Right lobe of liver (tissue), 6 donors: Measurements from ENCODE around the gene PC. TPM values are rescaled to one million over a fixed set of nuclear protein-coding genes. Genes with fewer than 3 reads are reported as not detected.
"Not testable (repeated sequence)": the region's sequence is repeated elsewhere in the genome, so short reads cannot be mapped to it uniquely, and the experiment has no call there.

ENCODE experiments used
- ATAC-seq, 4 donors: fragments of 200-7000 bp; cut with Tn5 transposase; one replicate each; pipeline ENCODE4 v1.9.1; 2020; ENCODE audit warnings: mild to moderate bottlenecking in 4 of 4, moderate library complexity in 4 of 4
- DNase-seq, 3 donors: peaks; one replicate each; pipeline ENCODE4 v3.0.0-alpha.2; 2020
- H3K27ac ChIP-seq, 3 donors: fragments of 200-600 bp; one replicate each; pipeline ENCODE4 v1.8.0; 2022
- H3K27me3 ChIP-seq, 2 donors: fragments of 200-600 bp; one replicate each; pipeline ENCODE4 v1.8.0; 2022
- H3K36me3 ChIP-seq, 4 donors: fragments of 200-600 bp; sonication (generic) in 1 of 4; one replicate each; pipeline versions ENCODE4 v1.5.1 to v1.8.0; 2017 to 2022; ENCODE audit warnings: control low read depth in 1 of 4
- H3K4me1 ChIP-seq, 4 donors: fragments of 200-600 bp; sonication (generic) in 1 of 4; one replicate each; pipeline versions ENCODE4 v1.5.1 to v1.8.0; 2017 to 2022; ENCODE audit warnings: control low read depth in 1 of 4
- H3K4me3 ChIP-seq, 3 donors: fragments of 200-600 bp; one replicate each; pipeline ENCODE4 v1.8.0; 2022
- H3K9me3 ChIP-seq, 4 donors: fragments of 200-600 bp; sonication (generic) in 1 of 4; one replicate each; pipeline versions ENCODE4 v1.5.1 to v1.8.0; 2017 to 2022; ENCODE audit warnings: control low read depth in 1 of 4
- CTCF ChIP-seq, 4 donors: fragments of 200-600 bp in 3 of 4; fragments of 450-650 bp in 1 of 4; IDR thresholded peaks; one replicate each; pipeline versions ENCODE4 v1.5.1 to v1.8.0; 2016 to 2022; ENCODE audit warnings: antibody characterized with exemption in 4 of 4, mild to moderate bottlenecking in 2 of 4
- POLR2A ChIP-seq: fragments of 450-650 bp; IDR thresholded peaks from one replicate; pipeline ENCODE4 v1.6.1; 2017; ENCODE audit warnings: antibody characterized with exemption, mild to moderate bottlenecking
- WGBS: methylation state at CpG from one replicate; pipeline ENCODE4 v1.1.6; 2018; ENCODE audit warnings: low coverage, low lambda C conversion rate; ENCODE audit not compliant: insufficient coverage; ENCODE audit errors: missing lambda C conversion rate; 5-methylcytosine and 5-hydroxymethylcytosine counted together
- intact Hi-C, 2 donors: fragments of 100-400 bp; cut with DNase I; formaldehyde crosslinking; loops; one replicate each; pipeline versions ENCODE4 v1.11.2 to v1.14.1; 2022
- microRNA-seq, 2 donors: library from miRNA; unstranded; fragments of <30 nt; microRNA quantifications; one replicate each; pipeline ENCODE4, GENCODE V29; 2019 to 2020
- small RNA-seq, 2 experiments: library from RNA; depleted of rRNA; stranded (forward); fragments of <200 nt; gene quantifications; one replicate each; pipeline ENCODE3, GENCODE V24; 2016
- total RNA-seq, 6 experiments: library from RNA; depleted of rRNA in 2 of 6; stranded (reverse); fragments of >200 nt in 2 of 6; fragmentation: NEBNext Ultra II Directional in 3 of 6; extraction: Animal tissue kit (Norgen Biotek cat#: 25700) in 3 of 6; gene quantifications; one replicate each; pipeline versions ENCODE4 v1.1.0 to v1.2.4, GENCODE V29; 2016 to 2023
- donor health status: DM: no; HTN: yes; CAD: no.
- donor health status: DM: no; HTN: no; CAD: no.
- donor health status: DM: no; HTN: no; CAD: no.
- donor health status: DM: no; HTN: yes; CAD: no.
- donor health status: DM: no; HTN: yes; CAD: no.

The PC gene
- total RNA-seq, 6 experiments from 2014 or later = 265 to 457 (median 317) TPM

- WGBS = 86% methylated on average over 3 of the region's 3 CpGs
- TF ChIP-seq POLR2A (no peak), CTCF (IDR thresholded peaks at IDR 0.05) (no peak)
- DNase-seq (no peak), ATAC-seq (no peak)
- no peaks in the 10 kb centered on the region for H3K36me3 ChIP-seq
- H3K27me3 ChIP-seq = no peaks in the 10 kb centered on the region
- no peaks in the 10 kb centered on the region for H3K4me1 ChIP-seq
- H3K4me3 ChIP-seq = no peak overlapping the region
- H3K9me3 ChIP-seq = no peaks in the 10 kb centered on the region
- no peak overlapping the region for H3K27ac ChIP-seq
- intact Hi-C loops = no loop called here
These were observed 148.6 kb downstream of the PC start for GRCh38 chr11:66809592-66809991.

- 71% methylated on average over 5 of the region's 5 CpGs for WGBS
- ATAC-seq (no peak), DNase-seq (no peak)
- no peaks in the 10 kb centered on the region for H3K4me1 ChIP-seq
- H3K27me3 ChIP-seq = no peaks in the 10 kb centered on the region
- no peaks in the 10 kb centered on the region for H3K36me3 ChIP-seq
- intact Hi-C loops = no loop called here
- H3K9me3 ChIP-seq = no peaks in the 10 kb centered on the region
- no peak overlapping the region for H3K4me3 ChIP-seq
- no peak overlapping the region for H3K27ac ChIP-seq
- no peak for TF ChIP-seq CTCF (IDR thresholded peaks at IDR 0.05)
These were observed 157.3 kb downstream of the PC start for GRCh38 chr11:66800720-66801428.

GRCh38 chr11:66799815-66800214 is 158.4 kb downstream of the PC start:
- H3K36me3 ChIP-seq, H3K4me1 ChIP-seq, ATAC-seq, H3K27ac ChIP-seq, H3K4me3 ChIP-seq, intact Hi-C loops, DNase-seq, H3K27me3 ChIP-seq, H3K9me3 ChIP-seq: not testable (repeated sequence)

Small RNA genes lying within 50 kb of the gene (microRNA-seq; reads per million reads assigned to microRNA genes)
- gene MIR3163 = 0.64 to 0.87 reads per million in 2 donors

Small RNA genes lying within 50 kb of the gene (small RNA-seq; reads per million reads assigned to genes)
- gene MIR3163 (1.1 to 4.6 reads per million in 2 experiments), gene RNU7-23P (0 reads per million in 2 experiments)

Other genes starting within 250 kb of the PC start
- 10 to 100 TPM; 20.7 to 67.1 (median 50.7) TPM for gene SPTBN2, start 229.2 kb downstream of the PC start, total RNA-seq
- gene RCE1, start 114.9 kb downstream of the PC start, total RNA-seq = 1 to 10 TPM; 3.1 to 7.7 (median 4.5) TPM
- gene LRFN4, start 101.3 kb downstream of the PC start, total RNA-seq = 1 to 10 TPM in 3 of 6 experiments, under 1 TPM in 3; 0.48 to 4.7 (median 1.1) TPM
- gene C11orf86, start 16.9 kb upstream of the PC start, total RNA-seq = not detected
- 10 to 100 TPM in 4 of 6 experiments, 1 to 10 TPM in 2; 1.8 to 35.3 (median 14.2) TPM for gene SYT12, start 64.8 kb upstream of the PC start, total RNA-seq
- gene RHOD, start 98.5 kb upstream of the PC start, total RNA-seq = 100 to 1,000 TPM in 1 of 6 experiments, 10 to 100 TPM in 5; 17.8 to 106 (median 47.3) TPM
- gene KDM2A, start 160.9 kb upstream of the PC start, total RNA-seq = 10 to 100 TPM; 23.8 to 37.1 (median 33.4) TPM